LNCaP clone FGC (cell line): ENCODE data around the gene DOK6.

Experiments used
- DNase-seq: peaks from one replicate; pipeline ENCODE4 v3.0.0-alpha.2; 2011; ENCODE audit warnings: low read depth
- H3K4me3 ChIP-seq: 2 replicates; pipeline ENCODE4 v1.5.1; 2011; ENCODE audit warnings: mild to moderate bottlenecking, low read depth, low read length, control low read depth
- TF ChIP-seq, protein P1 (sequence below): IDR thresholded peaks from 2 replicates; pipeline ENCODE4 v1.5.1; 2012; ENCODE audit warnings: mild to moderate bottlenecking; ENCODE audit not compliant: control insufficient read depth, insufficient read depth; ENCODE audit errors: extremely low read depth

Gene DOK6

DNA sequence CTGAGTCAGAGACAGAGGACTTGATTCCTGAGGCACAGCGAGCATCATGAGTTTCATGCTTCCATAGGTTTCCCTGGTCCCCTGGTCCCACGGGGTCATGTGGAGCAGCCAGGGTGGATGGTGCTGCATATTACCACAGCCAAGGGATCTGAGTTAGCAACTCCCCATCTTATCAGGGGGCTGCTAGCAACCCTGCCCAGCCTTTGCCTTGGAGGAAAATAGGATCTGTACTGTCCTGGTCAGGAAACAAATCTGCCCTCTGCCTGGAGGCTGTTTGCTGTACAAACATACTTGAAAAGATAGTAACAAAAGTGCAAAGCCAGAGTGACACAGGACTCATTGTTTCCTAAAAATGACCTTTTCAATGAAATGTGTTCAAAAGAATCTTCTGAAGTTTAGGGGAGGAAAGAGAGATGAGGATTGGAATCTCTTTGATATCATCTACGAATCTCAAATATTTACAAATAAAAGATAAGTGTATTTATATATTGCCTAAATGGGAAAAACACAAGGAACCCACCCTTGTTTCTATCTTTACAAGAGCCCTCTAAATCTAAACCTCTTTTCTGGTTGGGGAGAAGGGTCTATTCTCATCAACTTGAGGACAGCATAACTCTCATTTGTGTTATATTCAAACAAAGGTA is 352.2 kb downstream of the DOK6 start:
- TF ChIP-seq, protein P1, sequence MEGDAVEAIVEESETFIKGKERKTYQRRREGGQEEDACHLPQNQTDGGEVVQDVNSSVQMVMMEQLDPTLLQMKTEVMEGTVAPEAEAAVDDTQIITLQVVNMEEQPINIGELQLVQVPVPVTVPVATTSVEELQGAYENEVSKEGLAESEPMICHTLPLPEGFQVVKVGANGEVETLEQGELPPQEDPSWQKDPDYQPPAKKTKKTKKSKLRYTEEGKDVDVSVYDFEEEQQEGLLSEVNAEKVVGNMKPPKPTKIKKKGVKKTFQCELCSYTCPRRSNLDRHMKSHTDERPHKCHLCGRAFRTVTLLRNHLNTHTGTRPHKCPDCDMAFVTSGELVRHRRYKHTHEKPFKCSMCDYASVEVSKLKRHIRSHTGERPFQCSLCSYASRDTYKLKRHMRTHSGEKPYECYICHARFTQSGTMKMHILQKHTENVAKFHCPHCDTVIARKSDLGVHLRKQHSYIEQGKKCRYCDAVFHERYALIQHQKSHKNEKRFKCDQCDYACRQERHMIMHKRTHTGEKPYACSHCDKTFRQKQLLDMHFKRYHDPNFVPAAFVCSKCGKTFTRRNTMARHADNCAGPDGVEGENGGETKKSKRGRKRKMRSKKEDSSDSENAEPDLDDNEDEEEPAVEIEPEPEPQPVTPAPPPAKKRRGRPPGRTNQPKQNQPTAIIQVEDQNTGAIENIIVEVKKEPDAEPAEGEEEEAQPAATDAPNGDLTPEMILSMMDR: no peak
- DNase-seq: no peak
- no peak overlapping the region for H3K4me3 ChIP-seq

DNA sequence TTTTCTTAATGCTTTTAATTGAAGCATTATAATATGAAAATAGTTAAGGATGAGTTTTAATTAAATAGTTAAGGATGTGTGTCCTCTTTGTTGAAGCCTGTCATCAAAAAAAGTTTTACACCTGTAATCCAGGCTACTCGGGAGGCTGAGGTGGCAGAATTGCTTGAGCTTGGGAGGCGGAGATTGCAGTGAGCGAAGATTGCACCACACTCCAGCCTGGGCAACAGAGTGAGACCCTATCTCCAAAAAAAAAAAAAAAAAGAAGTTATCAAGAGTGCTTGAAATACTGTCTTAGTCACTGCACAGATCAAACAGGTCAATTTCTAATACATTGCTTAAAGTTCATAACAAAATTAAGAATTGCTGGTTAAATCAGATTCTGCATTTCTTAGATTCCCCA is 353.4 kb downstream of the DOK6 start:
- no peak overlapping the region for H3K4me3 ChIP-seq
- TF ChIP-seq, protein P1: no peak
- DNase-seq: no peak

DNA sequence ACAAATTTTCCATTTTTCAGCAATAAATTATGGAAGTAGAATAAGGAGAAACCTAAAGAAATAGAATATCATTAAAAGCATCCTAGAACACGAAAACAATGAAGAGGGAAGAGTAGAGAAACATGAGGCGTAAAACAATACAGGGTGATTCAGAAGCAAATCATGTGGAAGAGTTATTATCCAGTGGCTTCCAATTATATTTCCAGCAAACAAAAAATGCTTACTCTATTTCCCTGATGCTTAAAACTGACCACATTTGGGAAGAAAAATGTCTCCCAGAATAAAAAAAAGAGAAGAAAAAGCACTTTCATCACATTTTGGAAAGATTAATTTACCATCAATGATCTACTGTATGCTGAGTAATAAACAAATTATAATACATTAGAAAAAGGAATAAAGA is 354.4 kb downstream of the DOK6 start:
- DNase-seq: no peak
- no peak overlapping the region for H3K4me3 ChIP-seq
- TF ChIP-seq, protein P1: no peak

DNA sequence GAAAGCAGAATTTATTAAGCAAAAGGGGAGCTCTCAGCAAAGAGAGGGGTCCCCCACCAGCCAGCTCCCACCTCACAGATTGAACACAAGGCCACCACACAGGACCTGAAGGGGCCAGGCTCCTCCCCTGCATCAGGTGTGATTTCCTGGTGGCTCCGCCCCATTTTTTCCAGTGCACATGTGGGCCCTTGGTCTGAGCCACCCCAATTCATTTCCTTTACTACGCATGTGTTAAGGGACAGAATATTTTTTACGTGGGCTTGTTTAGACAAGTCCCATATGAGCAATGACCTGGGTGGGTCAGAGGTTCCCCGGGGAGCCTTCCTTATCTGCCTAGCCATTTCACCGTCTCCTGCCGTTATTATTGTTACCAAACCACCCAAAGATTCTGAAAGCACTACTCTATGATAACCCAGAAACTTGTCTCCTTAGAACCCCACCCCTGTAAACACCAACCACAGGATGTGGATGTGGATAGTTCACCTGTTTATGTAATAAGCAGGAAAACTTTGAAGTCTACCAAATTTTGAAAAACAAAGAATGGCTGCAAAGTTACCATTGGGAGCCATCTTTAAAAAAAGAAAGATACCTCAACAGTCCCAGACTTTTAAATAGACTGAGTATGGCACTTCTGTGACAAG is 355.3 kb downstream of the DOK6 start:
- no peak for DNase-seq
- TF ChIP-seq, protein P1: no peak
- H3K4me3 ChIP-seq: no peak overlapping the region

DNA sequence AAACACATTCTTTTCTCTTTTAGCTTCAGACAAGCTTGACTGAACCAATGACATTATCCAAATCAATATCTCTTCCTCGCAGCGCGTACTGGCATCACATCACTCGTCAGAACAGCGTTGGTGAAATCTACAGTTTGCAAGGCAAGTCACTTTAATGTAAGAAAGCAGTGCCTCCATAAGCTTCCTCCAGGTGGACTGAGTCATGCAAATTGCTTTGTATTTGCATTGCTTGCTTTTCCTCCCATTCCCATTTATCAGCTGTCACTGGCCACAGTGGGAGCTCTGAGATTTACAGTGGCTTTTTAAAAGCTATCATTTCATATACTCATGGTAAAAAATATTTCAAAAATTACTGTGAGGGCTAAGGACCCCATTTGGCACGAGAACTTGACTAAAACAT is 357.0 kb downstream of the DOK6 start:
- no peak for DNase-seq
- H3K4me3 ChIP-seq: no peak overlapping the region
- TF ChIP-seq, protein P1: no peak

DNA sequence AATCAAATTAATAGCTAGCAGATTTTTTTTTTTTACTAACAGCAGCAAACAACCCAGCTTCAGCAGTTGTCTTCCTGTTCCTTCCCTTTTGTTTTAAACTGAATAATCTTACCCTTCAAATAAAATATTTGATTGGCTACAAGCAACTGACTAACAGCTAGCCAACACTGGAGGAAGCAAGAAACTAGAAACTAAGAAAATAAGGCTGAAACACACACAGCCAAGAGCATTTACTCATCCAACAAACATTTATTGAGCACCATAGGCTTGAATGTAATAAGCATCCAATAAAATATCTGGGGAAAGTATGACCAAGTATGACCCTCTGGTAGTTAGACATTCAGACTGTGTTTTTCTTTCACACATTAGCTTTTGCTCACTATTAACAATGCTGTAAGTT is 357.8 kb downstream of the DOK6 start:
- no peak overlapping the region for H3K4me3 ChIP-seq
- DNase-seq: no peak
- TF ChIP-seq, protein P1: no peak

DNA sequence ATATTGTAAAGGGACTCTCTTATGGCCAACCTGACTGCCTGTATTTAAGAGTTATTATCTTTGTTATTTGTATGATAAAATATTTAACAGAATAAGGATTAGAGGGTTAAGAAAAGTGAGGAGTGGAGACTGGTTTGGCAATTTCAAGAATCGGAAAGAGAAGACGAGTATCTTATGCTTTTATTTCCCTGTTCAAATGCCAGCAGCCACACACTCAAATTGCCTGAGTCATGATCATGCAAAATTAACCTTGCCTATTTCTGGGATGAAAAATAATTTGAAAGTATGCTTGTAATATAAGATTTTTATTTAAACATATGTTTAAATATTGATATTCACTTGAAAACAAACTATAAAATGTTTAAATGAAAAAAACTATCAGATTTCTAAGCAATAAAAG is 358.4 kb downstream of the DOK6 start:
- DNase-seq: peak; percentile 4
- TF ChIP-seq, protein P1: no peak
- no peak overlapping the region for H3K4me3 ChIP-seq
